ENCODE results near the gene SETD2.

- no peak for TF ChIP-seq PATZ1 (CRISPR knock-in tag; IDR thresholded peaks at IDR 0.05; ENCODE audit: borderline replicate concordance)
- TF ChIP-seq CSDC2 (CRISPR knock-in tag; IDR thresholded peaks at IDR 0.05), result no peak
- TF ChIP-seq POU6F1 (CRISPR knock-in tag; IDR thresholded peaks at IDR 0.05; ENCODE audit: borderline replicate concordance, low read depth), result no peak
- TF ChIP-seq CREB5 (CRISPR knock-in tag; IDR thresholded peaks at IDR 0.05; ENCODE audit: low read depth), result no peak
- no peak for TF ChIP-seq BACH2 (CRISPR knock-in tag; IDR thresholded peaks at IDR 0.05; ENCODE audit: borderline replicate concordance)
- TF ChIP-seq ESRRG (CRISPR knock-in tag; IDR thresholded peaks at IDR 0.05), result no peak
- TF ChIP-seq ZFP3 (CRISPR knock-in tag; IDR thresholded peaks at IDR 0.05), result no peak
These were observed 11.3 kb downstream of the SETD2 start for GRCh38 chr3:47152578-47152977.
